Keratinocyte (primary cell): ENCODE data around the gene ZFPM1.

Experiments used
- CTCF ChIP-seq, 3 experiments: IDR thresholded peaks in 1 of 3; conservative IDR thresholded peaks in 1 of 3; optimal IDR thresholded peaks in 1 of 3; 2 replicates in 2 of 3; 3 replicates in 1 of 3; pipeline versions ENCODE3 to v1.5.1; 2011; ENCODE audit warnings: low read length in 3 of 3, mild to moderate bottlenecking in 3 of 3, moderate library complexity in 2 of 3, control low read depth in 1 of 3, inconsistent platforms in 1 of 3; ENCODE audit not compliant: insufficient read depth in 2 of 3; ENCODE audit errors: extremely low read depth in 1 of 3
- EZH2 ChIP-seq: IDR thresholded peaks from one replicate; pipeline ENCODE4 v1.6.1; 2012; ENCODE audit warnings: inconsistent platforms, mild to moderate bottlenecking, low read length, moderate library complexity

- TF ChIP-seq CTCF (optimal IDR thresholded peaks at IDR 0.05 in 1 of 3, IDR thresholded peaks at IDR 0.05 in 1 of 3, conservative IDR thresholded peaks at IDR 0.05 in 1 of 3; ENCODE audit: extremely low read depth in 1 of 3, insufficient read depth in 2 of 3, low read length in 3 of 3) = no peak
- no peak for TF ChIP-seq EZH2
Observed at GRCh38 chr16:88535857-88536222, 82.8 kb downstream of the ZFPM1 start.
